ENCODE measurements around the gene SLC34A1.

The SLC34A1 gene

GRCh38 chr5:177440211-177440989, 56.2 kb downstream of the SLC34A1 start:
- 0 out of 2 replicates have a peak overlapping the region, but pooled peaks have one; percentile 4 for H3K27ac ChIP-seq
- TF ChIP-seq ZFX (IDR thresholded peaks at IDR 0.05; ENCODE audit: borderline replicate concordance) (no peak), CTCF (IDR thresholded peaks at IDR 0.05) (no peak)

DNA sequence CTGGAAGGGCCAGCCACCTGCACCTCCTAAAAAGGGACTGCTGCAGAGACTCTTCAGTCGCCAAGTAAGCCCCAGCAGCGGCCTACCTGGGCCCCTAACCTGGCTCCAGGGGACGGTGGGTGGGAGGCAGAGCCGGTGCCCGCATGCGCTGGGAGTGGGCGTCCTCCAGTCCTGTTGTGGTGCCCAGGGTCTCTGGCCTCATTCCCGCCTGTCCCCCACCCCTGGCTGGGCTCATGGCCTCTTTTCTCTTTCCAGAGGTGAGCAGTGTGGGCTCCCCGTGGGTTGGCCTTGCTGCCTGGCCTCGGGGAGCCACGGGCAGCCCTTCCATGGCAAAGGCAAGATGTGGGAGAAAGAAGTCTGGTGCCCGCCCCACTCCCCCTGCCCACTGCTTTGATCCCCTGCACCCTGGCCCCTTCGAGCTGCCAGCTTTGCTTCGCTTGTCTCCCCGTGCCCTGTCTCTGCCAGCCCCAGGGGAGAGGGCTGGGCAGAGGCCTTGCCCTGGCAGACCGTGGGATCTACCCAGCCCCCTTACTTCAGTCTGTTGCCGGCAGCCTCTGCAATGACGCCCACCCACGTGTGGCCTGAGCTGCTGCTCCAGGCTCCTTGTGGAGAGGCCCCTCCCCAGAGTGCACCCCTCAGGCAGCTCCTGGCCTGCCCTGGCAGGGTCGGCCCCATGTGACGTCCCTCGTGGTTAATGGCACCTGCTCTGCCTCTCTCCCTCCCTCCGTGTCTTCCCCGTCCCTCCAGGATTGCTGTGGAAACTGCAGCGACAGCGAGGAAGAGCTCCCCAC, 57.0 kb downstream of the SLC34A1 start:
- TF ChIP-seq ZFX (IDR thresholded peaks at IDR 0.05; ENCODE audit: borderline replicate concordance) (no peak), CTCF (IDR thresholded peaks at IDR 0.05) (no peak)

GRCh38 chr5:177442066-177442826, 58.0 kb downstream of the SLC34A1 start:
- TF ChIP-seq CTCF (IDR thresholded peaks at IDR 0.05) = no peak
- TF ChIP-seq ZFX (IDR thresholded peaks at IDR 0.05; ENCODE audit: borderline replicate concordance) = no peak

More for the DNA sequence above, 57.0 kb downstream of the SLC34A1 start:
- no peak overlapping the region for H3K27ac ChIP-seq

GRCh38 chr5:177443144-177443983, 59.1 kb downstream of the SLC34A1 start:
- peak overlapping the region; percentile 79 for H3K27ac ChIP-seq
- TF ChIP-seq CTCF (IDR thresholded peaks at IDR 0.05) = no peak
- no peak for TF ChIP-seq ZFX (IDR thresholded peaks at IDR 0.05; ENCODE audit: borderline replicate concordance)

More at GRCh38 chr5:177442066-177442826, 58.0 kb downstream of the SLC34A1 start:
- H3K27ac ChIP-seq = no peak overlapping the region

DNA sequence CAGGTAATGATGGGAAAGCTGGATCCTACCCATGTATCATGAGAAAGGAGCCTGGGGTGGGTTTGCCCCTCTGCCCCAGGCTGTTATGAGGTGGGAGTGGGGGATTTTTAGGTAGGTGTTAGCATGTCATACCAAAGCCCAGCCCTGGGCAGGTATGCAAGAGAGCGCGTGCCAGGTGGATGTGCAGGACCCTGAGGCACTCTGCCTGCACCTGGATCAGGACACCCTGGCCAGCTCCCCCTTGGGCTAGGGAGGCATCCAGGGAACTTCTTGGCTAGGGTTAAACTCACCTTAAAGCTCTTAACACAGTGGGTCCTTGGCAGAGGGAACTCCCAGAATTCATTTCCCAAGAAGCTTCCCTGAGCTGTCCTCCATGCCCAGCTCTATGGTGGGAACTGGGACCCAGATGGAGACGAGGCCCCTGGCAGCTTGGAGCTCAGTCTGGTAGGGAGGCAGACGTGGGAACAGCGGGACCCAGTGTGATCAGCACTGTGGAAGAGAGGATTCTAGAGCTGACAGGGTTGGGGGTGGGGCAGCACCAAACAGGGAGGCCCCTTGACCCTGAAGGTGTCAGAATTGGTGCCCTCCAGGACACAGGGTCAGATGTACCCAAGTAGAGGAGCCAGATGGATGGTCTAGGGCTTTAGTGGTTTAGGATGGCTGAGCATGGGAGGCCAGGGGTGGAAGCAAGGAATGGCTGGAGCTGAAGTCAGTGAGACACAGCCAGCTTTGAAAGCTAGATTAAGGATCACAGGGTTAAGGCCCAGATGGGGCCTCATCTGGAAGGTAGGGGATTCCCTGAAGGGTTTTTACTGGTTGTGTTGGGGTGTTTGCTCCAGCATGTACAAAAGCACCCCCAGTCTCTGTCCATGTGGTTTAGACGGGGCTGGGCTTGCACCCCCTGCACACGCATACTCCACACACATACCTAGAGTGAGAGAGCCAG, 60.1 kb downstream of the SLC34A1 start:
- peak overlapping the region; percentile 79 for H3K27ac ChIP-seq
- no peak for TF ChIP-seq ZFX (IDR thresholded peaks at IDR 0.05; ENCODE audit: borderline replicate concordance)
- no peak for TF ChIP-seq CTCF (IDR thresholded peaks at IDR 0.05)

Data from 22Rv1 (cell line).